Fibroblast of pulmonary artery (primary cell): ENCODE measurements around the gene GRIFIN.

Source experiments
- DNase-seq: peaks from one replicate; pipeline ENCODE4 v3.0.0-alpha.2; 2010; ENCODE audit warnings: low read depth
- H3K4me3 ChIP-seq: replicated peaks from 2 replicates; pipeline ENCODE4 v1.5.1; 2011; ENCODE audit warnings: low read depth, mild to moderate bottlenecking, control low read depth, low read length, moderate library complexity
- TF ChIP-seq, protein P1 (sequence below): IDR thresholded peaks from 2 replicates; pipeline ENCODE4 v1.5.1; 2011; ENCODE audit warnings: mild to moderate bottlenecking, control low read depth, low read length, inconsistent platforms; ENCODE audit errors: missing control alignments

Gene GRIFIN

DNA sequence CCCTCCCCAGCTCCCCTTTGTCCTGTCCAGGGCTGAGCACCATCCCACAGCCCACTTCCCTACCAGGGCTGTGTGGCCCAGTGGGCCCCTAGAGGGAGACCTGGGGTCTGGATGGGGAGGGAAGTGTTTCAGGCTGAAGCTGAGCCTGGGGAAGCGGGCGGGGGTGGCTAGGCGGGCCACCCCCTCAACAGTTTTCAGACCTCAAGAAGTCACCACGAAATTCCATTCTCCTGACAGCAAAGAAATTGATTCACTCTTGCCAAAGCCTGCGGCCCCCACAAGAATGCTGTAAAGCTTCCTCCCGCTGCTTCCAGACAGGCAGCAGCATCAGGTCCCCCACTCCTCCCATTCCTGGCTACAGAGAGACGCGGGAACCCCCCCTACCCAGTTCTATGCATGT is 40.8 kb upstream of the GRIFIN start:
- peak; percentile 75 for DNase-seq
- H3K4me3 ChIP-seq, result no peak overlapping the region
- TF ChIP-seq, protein P1, sequence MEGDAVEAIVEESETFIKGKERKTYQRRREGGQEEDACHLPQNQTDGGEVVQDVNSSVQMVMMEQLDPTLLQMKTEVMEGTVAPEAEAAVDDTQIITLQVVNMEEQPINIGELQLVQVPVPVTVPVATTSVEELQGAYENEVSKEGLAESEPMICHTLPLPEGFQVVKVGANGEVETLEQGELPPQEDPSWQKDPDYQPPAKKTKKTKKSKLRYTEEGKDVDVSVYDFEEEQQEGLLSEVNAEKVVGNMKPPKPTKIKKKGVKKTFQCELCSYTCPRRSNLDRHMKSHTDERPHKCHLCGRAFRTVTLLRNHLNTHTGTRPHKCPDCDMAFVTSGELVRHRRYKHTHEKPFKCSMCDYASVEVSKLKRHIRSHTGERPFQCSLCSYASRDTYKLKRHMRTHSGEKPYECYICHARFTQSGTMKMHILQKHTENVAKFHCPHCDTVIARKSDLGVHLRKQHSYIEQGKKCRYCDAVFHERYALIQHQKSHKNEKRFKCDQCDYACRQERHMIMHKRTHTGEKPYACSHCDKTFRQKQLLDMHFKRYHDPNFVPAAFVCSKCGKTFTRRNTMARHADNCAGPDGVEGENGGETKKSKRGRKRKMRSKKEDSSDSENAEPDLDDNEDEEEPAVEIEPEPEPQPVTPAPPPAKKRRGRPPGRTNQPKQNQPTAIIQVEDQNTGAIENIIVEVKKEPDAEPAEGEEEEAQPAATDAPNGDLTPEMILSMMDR, result no peak

DNA sequence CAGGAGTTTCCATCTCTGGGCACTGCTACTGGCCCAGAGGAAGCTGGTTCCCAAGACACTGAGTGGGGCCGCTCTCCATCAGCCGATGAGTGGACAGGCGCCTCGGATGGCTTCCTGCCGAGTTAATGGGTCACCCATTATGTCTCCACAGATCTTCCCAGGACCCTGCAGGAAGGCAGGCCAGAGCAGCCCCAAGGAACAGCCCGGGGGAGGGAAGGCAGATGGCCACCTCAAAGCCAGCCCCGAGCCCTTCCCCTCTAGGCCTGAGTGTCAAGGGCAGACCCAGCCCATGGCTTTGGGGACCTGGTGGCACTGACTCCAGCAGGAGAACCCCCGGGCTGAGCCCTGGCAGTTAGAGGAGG is 40.0 kb upstream of the GRIFIN start:
- H3K4me3 ChIP-seq, result no peak overlapping the region
- TF ChIP-seq, protein P1, result no peak
- no peak for DNase-seq

DNA sequence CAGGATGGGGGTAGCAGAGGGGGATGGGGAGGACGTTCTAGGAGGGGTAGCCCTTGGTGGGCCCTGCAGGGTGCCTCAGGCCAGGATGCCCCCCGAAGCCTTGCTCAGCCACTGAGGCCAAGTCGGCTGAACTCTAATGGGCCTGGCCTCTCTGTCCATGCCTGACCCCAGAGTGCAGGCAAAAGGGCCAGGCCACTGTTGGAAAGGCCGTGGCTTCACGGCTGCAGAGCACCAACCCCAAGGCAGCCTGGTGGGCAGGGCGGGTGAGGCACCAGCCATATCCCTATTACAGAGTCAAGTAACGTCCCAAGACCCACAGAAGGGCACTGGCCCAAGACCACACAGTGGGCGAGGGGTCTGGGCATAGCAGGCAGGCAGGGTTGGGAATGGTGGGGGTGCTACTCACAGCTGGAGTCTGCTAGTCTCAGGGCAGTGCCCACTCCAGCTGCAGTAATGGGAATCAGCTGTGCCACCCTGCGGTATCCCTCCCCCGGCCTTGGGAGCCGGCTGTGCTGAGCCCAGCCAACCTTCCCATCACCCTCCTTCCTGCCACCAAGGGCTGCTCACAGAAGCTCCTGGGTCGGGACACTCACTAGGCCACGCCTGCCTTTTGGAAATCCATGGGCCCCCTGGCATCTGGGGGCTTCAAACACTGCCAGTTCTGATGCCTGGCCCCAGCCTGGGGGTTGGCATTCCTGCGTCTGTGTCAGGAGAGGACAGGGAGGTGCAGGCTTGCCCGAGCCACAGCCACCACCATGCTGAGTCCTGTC is 39.4 kb upstream of the GRIFIN start:
- no peak for DNase-seq
- TF ChIP-seq, protein P1, result no peak

DNA sequence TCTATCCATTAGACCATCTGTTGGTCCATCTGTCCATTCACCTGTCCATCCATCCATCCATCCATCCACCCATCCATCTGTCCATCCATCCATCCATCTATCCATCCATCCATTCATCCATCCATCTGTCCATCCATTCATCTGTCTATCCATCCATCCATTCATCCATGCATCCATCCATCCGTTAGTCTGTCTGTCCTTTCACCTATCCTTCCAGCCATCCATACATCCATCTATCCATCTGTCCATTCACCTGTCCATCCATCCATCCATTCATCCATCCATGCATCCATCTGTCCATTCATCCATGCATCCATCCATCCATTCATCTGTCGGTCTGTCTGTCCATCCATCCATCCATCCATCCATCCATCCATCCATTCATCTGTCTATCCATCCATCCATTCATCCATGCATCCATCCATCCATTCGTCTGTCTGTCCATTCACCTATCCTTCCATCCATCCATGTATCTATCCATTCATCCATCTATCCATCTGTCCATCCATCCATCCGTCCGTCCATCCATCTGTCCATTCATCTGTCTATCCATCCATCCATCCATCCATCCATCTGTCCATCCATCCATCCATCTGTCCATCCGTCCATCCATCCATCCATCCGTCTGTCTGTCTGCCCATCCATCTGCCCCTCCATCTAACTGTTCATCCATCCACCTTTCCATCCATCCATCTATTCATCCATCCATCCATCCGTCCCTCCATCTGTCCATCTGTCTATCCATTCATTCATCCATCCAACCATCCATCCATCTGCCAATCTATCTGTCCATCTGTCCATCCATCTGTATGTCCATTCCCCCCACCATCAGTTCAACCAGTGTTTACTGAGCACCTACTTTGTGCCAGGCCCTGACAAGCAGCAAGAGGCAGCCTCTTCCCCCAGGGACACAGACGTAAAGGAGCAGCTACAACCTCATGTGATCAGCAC is 38.5 kb upstream of the GRIFIN start:
- no peak for DNase-seq
- TF ChIP-seq, protein P1, result no peak
- no peak overlapping the region for H3K4me3 ChIP-seq

More for the DNA sequence above, 39.4 kb upstream of the GRIFIN start:
- no peak overlapping the region for H3K4me3 ChIP-seq

DNA sequence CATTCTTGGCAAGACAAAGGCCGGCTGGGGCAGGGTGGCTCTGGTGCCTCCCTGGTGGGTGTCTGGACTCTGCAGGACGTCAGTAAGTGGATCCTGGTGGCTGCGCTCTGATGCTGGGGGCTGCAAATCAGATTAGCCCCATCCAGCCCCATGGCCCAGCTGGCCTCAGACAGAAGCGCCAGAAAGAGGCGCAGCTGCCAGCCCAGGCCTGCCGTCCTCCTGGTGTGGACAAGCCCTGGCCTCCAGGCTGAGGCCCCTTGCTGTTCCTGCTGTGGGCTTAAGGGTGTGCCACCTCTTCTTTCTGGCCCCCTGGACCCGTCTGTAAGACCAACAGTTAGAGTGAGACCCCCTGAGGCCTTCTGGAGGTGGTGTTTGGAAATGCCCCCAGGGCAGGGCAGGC is 37.5 kb upstream of the GRIFIN start:
- no peak overlapping the region for H3K4me3 ChIP-seq
- DNase-seq, result no peak
- TF ChIP-seq, protein P1, result no peak

DNA sequence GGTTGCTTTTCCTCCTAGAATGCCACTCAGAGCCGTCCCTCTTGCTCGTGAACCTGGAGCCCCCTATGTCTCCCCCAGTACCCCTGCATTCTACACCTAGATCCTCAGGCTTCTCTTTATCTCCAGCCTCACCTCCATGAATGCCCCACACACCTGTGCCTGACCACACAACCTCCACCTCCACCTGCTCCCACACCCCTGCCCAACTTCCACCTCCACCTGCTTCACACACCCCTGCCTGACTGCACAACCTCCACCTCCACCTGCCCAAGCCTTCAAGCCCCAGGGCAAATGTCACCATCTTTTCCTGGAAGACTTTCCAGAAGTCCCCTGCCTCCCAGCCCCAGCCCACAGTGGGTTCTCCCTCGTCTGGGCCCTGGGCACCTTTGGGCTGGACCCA is 36.5 kb upstream of the GRIFIN start:
- DNase-seq, result no peak
- TF ChIP-seq, protein P1, result no peak
- no peak overlapping the region for H3K4me3 ChIP-seq
